ENCODE data around the gene ACSL1. TPM values are rescaled to one million over a fixed set of nuclear protein-coding genes. Genes with fewer than 3 reads are reported as not detected.
A peak's percentile ranks its signal among the peaks of the same experiment; 100 is the strongest.

ACSL1 gene
- total RNA-seq, result 10 to 100 TPM; 13.2 to 22.2 TPM

- H3K27me3 Mint-ChIP-seq, result no peaks in the 10 kb centered on the region
- ATAC-seq (replicated peaks), result peak; percentile 87
- H3K9me3 Mint-ChIP-seq, result no peaks in the 10 kb centered on the region
- H3K27ac Mint-ChIP-seq, result peak within 1 kb of the TSS; percentile 76
- peak within 1 kb of the TSS; percentile 87 for H3K4me3 Mint-ChIP-seq
- H3K4me1 Mint-ChIP-seq, result peaks cover 12% of the 10 kb centered on the region
- H3K36me3 Mint-ChIP-seq (ENCODE audit: low read depth), result peaks cover 6% of the 10 kb centered on the region
These were observed at the start of gene ACSL1 for GRCh38 chr4:184825896-184826690. TSS of gene ACSL1 (minus strand) at chr4:184825968. CDS start at chr4:184803514, 22,454 bp downstream.

GRCh38 chr4:184873054-184873453, 47.3 kb upstream of the ACSL1 start:
- Mint-ChIP-seq H3K36me3 (ENCODE audit: low read depth) (no peaks in the 10 kb centered on the region), H3K4me3 (no peak overlapping the region), H3K9me3 (no peaks in the 10 kb centered on the region), H3K4me1 (no peaks in the 10 kb centered on the region), H3K27me3 (peaks cover 4% of the 10 kb centered on the region), H3K27ac (no peak overlapping the region)
- ATAC-seq (replicated peaks), result no peak

- no peak for ATAC-seq (replicated peaks)
- Mint-ChIP-seq H3K4me1 (no peaks in the 10 kb centered on the region), H3K27ac (no peak overlapping the region), H3K9me3 (no peaks in the 10 kb centered on the region), H3K36me3 (ENCODE audit: low read depth) (no peaks in the 10 kb centered on the region), H3K27me3 (peaks cover 9% of the 10 kb centered on the region), H3K4me3 (no peak overlapping the region)
These were observed 45.0 kb upstream of the ACSL1 start for GRCh38 chr4:184870718-184871117.

- Mint-ChIP-seq H3K9me3 (no peaks in the 10 kb centered on the region), H3K27ac (no peak overlapping the region), H3K36me3 (ENCODE audit: low read depth) (no peaks in the 10 kb centered on the region), H3K4me1 (no peaks in the 10 kb centered on the region), H3K27me3 (peaks cover 9% of the 10 kb centered on the region), H3K4me3 (no peak overlapping the region)
- no peak for ATAC-seq (replicated peaks)
These were observed 42.9 kb upstream of the ACSL1 start for GRCh38 chr4:184868623-184869022.

GRCh38 chr4:184863916-184864315, 38.1 kb upstream of the ACSL1 start:
- no peaks in the 10 kb centered on the region for H3K4me1 Mint-ChIP-seq
- no peak for ATAC-seq (replicated peaks)
- H3K27me3 Mint-ChIP-seq, result peaks cover 13% of the 10 kb centered on the region
- H3K9me3 Mint-ChIP-seq, result no peaks in the 10 kb centered on the region
- no peak overlapping the region for H3K4me3 Mint-ChIP-seq
- H3K27ac Mint-ChIP-seq, result no peak overlapping the region
- no peaks in the 10 kb centered on the region for H3K36me3 Mint-ChIP-seq (ENCODE audit: low read depth)

- no peak for ATAC-seq (replicated peaks)
These were observed 35.3 kb upstream of the ACSL1 start for GRCh38 chr4:184861047-184861446.

GRCh38 chr4:184860018-184860779, 34.4 kb upstream of the ACSL1 start:
- no peak for ATAC-seq (replicated peaks)
- Mint-ChIP-seq H3K27me3 (peaks cover 15% of the 10 kb centered on the region), H3K27ac (no peak overlapping the region), H3K9me3 (no peaks in the 10 kb centered on the region), H3K36me3 (ENCODE audit: low read depth) (no peaks in the 10 kb centered on the region), H3K4me1 (no peaks in the 10 kb centered on the region), H3K4me3 (no peak overlapping the region)

More at GRCh38 chr4:184861047-184861446, 35.3 kb upstream of the ACSL1 start:
- Mint-ChIP-seq H3K27ac (no peak overlapping the region), H3K9me3 (no peaks in the 10 kb centered on the region), H3K4me1 (no peaks in the 10 kb centered on the region), H3K4me3 (no peak overlapping the region), H3K27me3 (peaks cover 12% of the 10 kb centered on the region), H3K36me3 (ENCODE audit: low read depth) (no peaks in the 10 kb centered on the region)

GRCh38 chr4:184857441-184858121, 31.8 kb upstream of the ACSL1 start:
- Mint-ChIP-seq H3K27me3 (peaks cover 18% of the 10 kb centered on the region), H3K4me3 (no peak overlapping the region), H3K36me3 (ENCODE audit: low read depth) (no peaks in the 10 kb centered on the region), H3K27ac (no peak overlapping the region), H3K9me3 (no peaks in the 10 kb centered on the region), H3K4me1 (no peaks in the 10 kb centered on the region)
- ATAC-seq (replicated peaks), result no peak

GRCh38 chr4:184856277-184856609, 30.5 kb upstream of the ACSL1 start:
- ATAC-seq (replicated peaks), result no peak
- no peak overlapping the region for H3K4me3 Mint-ChIP-seq
- H3K9me3 Mint-ChIP-seq, result no peaks in the 10 kb centered on the region
- H3K36me3 Mint-ChIP-seq (ENCODE audit: low read depth), result no peaks in the 10 kb centered on the region
- H3K27ac Mint-ChIP-seq, result no peak overlapping the region
- H3K27me3 Mint-ChIP-seq, result peaks cover 16% of the 10 kb centered on the region
- H3K4me1 Mint-ChIP-seq, result no peaks in the 10 kb centered on the region

GRCh38 chr4:184854673-184855072, 28.9 kb upstream of the ACSL1 start:
- ATAC-seq (replicated peaks), result no peak
- H3K27me3 Mint-ChIP-seq, result peaks cover 19% of the 10 kb centered on the region
- H3K4me3 Mint-ChIP-seq, result no peak overlapping the region
- no peak overlapping the region for H3K27ac Mint-ChIP-seq
- H3K4me1 Mint-ChIP-seq, result no peaks in the 10 kb centered on the region
- no peaks in the 10 kb centered on the region for H3K9me3 Mint-ChIP-seq
- no peaks in the 10 kb centered on the region for H3K36me3 Mint-ChIP-seq (ENCODE audit: low read depth)

GRCh38 chr4:184853436-184853835, 27.7 kb upstream of the ACSL1 start:
- no peak overlapping the region for H3K4me3 Mint-ChIP-seq

GRCh38 chr4:184851886-184852285, 26.1 kb upstream of the ACSL1 start:
- no peak for ATAC-seq (replicated peaks)
- Mint-ChIP-seq H3K4me1 (peaks cover 7% of the 10 kb centered on the region), H3K27ac (no peak overlapping the region), H3K4me3 (no peak overlapping the region), H3K27me3 (peaks cover 19% of the 10 kb centered on the region), H3K9me3 (no peaks in the 10 kb centered on the region), H3K36me3 (ENCODE audit: low read depth) (no peaks in the 10 kb centered on the region)

More at GRCh38 chr4:184853436-184853835, 27.7 kb upstream of the ACSL1 start:
- H3K27ac Mint-ChIP-seq, result no peak overlapping the region
- H3K27me3 Mint-ChIP-seq, result peaks cover 17% of the 10 kb centered on the region
- H3K36me3 Mint-ChIP-seq (ENCODE audit: low read depth), result no peaks in the 10 kb centered on the region
- H3K9me3 Mint-ChIP-seq, result no peaks in the 10 kb centered on the region
- ATAC-seq (replicated peaks), result no peak
- H3K4me1 Mint-ChIP-seq, result peaks cover under 1% of the 10 kb centered on the region

- no peak overlapping the region for H3K4me3 Mint-ChIP-seq
- H3K36me3 Mint-ChIP-seq (ENCODE audit: low read depth), result no peaks in the 10 kb centered on the region
- no peaks in the 10 kb centered on the region for H3K9me3 Mint-ChIP-seq
- H3K4me1 Mint-ChIP-seq, result peaks cover 7% of the 10 kb centered on the region
- peaks cover 19% of the 10 kb centered on the region for H3K27me3 Mint-ChIP-seq
- no peak overlapping the region for H3K27ac Mint-ChIP-seq
- peak; percentile 42 for ATAC-seq (replicated peaks)
These were observed 25.4 kb upstream of the ACSL1 start for GRCh38 chr4:184851200-184851541.

- Mint-ChIP-seq H3K27me3 (peaks cover 19% of the 10 kb centered on the region), H3K36me3 (ENCODE audit: low read depth) (no peaks in the 10 kb centered on the region), H3K4me3 (no peak overlapping the region), H3K27ac (no peak overlapping the region), H3K9me3 (no peaks in the 10 kb centered on the region), H3K4me1 (peaks cover 7% of the 10 kb centered on the region)
- peak; percentile 21 for ATAC-seq (replicated peaks)
These were observed 24.8 kb upstream of the ACSL1 start for GRCh38 chr4:184850431-184851199.

All from activated T-helper 17 cell treated with anti-CD3 and anti-CD28 coated beads, Interleukin-2, amount 50 U/mL, for 72 hours (primary cell).